ENCODE measurements around the gene SMYD3.
"Not testable (repeated sequence)": the region's sequence is repeated elsewhere in the genome, so short reads cannot be mapped to it uniquely, and the experiment has no call there.

SMYD3 gene

GRCh38 chr1:246071561-246071960, 435.5 kb downstream of the SMYD3 start:
- DNase-seq (ENCODE audit: low read depth in 2 of 2), result not testable (repeated sequence)

DNA sequence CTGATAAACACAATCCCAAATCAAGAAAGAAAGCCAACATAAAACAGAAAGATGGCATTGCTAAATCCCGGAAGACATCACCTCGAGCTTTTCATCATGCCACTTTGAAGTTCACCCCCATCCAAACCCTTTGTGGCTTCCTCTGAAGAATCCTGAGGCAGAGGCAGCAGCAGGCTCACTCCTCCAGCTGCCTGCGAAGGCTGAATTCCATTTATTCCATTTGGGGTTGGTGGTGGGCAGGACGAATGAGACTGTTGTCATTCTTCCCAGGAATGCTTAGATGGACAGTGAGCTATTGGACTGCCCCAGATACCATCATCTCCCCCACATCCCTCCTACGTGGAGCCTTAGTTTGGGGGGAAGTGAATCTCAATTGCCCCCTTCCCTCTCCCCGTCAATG, 437.5 kb downstream of the SMYD3 start:
- DNase-seq (ENCODE audit: low read depth in 2 of 2), result no peak

DNA sequence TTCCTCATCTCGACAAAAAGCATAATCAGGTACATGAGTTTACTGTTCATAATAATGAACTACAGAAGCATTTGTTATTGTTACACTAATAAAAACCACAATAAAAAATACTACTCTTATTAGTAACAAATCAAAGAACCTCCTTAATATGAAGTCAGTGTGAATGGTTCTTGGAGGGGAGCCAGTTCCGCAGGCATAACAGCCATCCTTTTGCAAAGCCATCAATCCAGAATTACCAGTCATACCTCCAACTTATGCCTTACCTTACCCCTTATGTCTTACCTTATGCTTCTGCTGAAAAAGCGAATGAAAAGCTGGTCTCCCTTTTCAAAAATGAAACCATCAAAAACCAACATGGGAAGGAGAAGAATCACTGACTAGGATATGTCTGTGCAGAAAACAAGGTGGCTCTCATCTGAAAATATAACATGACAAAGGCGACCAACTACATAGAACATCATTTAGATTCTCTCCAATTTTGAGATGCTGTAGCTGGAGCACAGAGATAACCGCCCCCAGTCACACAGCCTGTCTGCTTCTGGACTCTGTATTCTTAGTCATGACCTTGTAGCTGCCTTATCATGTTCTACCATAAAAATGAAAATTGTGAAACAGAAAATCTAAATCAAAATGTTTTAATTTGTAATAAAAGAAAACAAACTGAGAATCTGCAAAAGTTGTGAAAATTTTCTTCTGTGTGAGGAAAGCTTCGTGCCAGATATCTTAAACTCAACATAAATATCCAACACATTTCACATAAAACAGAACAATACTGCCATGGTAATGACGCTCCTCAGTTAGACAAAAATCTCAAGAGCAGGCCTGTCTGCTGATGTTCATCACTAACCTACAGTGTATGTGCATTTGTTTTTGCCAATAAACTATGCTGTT, 438.2 kb downstream of the SMYD3 start:
- no peak for DNase-seq (ENCODE audit: low read depth in 2 of 2)

DNA sequence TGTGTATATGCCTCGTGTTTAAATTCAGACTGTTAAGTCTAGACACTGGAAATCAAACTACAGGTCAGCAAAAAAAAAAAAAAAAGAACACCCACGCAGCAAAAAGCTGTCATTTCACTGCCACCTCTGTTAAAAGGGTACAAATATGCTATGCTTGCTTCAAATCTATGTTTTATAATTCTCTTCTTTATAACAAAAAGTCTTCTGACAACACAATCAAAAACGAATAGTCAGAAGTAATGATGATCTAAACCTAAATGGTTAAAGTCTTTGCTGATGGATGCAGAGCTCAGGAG, 438.9 kb downstream of the SMYD3 start:
- DNase-seq (ENCODE audit: low read depth in 2 of 2), result no peak

DNA sequence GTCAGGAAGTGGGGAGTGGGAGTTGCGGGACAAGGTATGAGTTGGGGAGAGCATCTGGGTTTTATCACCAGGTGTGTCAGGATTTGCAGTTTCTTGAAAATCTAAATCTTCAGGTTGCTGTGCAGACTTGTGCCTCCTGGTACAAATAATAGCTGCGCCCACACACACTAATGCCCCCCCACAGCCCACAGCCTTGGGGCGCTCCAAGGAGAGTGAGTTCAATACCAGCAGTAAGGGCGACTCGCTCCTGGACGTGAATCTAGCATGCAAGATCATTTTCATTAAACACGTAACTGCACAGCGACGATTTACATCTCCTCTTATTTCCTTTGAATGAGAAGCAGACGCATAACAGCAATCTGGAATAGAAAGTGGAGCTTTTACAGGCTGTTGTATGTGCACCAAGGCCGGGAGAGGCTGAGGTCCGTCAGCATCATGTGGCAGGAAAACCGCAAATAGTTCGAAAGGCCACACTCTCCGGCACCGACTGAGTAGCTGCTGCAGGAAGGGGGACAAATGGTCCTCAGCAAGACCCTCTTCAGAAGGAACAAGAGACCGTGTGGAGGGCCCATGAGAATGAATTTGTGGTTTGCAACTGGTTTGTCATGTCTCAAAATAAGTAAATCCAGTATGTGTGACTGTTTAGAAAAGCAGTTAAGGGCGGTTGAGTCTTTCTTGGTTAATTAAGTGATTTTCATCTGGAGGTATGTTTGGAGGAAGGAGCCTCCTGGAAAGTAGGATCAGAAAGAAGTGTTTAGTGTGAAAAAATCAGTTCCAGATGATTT, 439.5 kb downstream of the SMYD3 start:
- peak; percentile 55 to 63 for DNase-seq (ENCODE audit: low read depth in 2 of 2)

GRCh38 chr1:246066573-246066972, 440.5 kb downstream of the SMYD3 start:
- DNase-seq (ENCODE audit: low read depth in 2 of 2), result no peak

GRCh38 chr1:246065592-246065991, 441.5 kb downstream of the SMYD3 start:
- no peak for DNase-seq (ENCODE audit: low read depth in 2 of 2)

DNA sequence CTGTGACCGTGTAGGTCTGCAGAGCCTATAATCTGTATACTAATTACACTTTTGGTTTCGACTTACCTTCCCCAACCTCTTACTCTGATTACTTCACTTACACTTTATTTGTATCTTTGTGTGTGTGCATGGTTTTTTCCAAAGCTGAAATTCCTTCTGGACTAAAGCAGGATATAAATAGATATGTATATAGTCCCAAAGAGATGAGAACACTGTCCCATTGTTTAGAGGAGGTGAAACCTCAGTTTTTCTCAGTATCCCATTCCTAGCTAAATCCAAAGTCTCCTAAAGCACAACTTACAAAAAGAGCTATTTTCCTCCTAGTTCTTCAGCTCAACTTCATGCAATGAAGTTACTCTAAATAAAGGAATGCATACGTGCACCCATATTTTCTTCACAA, 442.2 kb downstream of the SMYD3 start:
- DNase-seq (ENCODE audit: low read depth in 2 of 2), result no peak

DNA sequence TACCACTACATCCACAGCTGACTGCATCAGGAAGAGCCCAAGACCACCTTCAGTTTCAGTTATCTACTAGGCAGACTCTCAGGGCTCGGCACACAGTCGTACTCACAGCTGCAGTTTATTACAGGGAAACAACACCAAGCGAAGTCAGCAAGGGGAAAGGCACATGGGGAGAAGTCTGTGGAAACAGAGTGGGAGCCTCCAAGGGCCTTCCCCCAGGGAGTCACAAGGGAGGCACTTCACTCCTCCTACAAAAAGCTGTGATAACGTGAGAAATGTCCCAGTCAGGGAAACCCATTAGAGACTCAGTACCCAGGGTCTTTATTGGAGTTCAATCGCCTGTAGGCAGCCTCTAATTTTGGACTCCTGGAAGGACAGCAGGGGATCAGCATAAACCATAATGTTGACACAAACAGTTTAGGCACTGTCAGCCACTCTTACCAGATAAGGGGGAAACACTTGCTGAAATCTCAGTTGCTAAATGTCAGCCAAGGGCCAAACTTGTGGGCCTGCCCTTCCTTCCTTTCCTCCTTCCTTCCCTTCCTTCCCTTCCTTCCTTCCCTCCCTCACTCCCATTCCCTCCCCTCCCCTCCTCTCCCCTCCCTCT, 444.0 kb downstream of the SMYD3 start:
- DNase-seq (ENCODE audit: low read depth in 2 of 2), result no peak

DNA sequence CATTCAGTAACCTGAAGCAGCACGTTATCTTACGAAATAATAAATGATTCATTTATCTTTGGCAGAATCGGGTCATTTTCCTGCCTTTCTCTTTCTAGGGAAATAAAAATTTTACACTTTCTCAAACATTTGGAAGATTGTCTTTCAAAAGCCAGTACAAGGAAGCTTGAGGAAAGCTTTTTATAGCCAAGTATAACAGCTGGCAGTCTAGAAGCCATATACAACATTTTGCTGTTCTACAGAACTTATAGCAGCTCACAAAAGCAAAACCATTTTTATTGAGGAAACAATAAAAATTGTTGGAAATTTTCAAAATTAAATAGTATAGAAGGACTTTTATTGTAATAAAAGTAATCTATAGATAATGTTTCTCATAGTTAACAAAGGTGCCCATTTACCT, 448.6 kb downstream of the SMYD3 start:
- no peak for DNase-seq (ENCODE audit: low read depth in 2 of 2)

DNA sequence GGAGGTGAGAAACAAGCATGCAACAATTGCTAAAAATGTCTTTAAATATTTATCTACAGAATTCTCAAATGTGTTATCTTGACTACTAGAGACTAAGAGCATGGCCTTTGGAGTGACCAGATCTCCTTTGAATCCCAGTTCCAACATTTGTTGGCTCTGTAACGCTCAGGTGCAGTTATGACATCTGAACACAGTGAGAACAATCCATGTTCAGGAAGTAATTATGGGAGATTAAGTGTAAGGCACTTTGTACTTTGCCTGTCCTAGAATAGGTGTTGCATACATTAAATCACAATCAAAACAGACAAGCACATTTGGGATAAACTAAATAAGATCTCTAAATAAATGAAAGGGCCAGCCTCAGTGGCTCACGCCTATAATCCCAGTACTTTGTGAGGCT, 454.5 kb downstream of the SMYD3 start:
- no peak for DNase-seq (ENCODE audit: low read depth in 2 of 2)

DNA sequence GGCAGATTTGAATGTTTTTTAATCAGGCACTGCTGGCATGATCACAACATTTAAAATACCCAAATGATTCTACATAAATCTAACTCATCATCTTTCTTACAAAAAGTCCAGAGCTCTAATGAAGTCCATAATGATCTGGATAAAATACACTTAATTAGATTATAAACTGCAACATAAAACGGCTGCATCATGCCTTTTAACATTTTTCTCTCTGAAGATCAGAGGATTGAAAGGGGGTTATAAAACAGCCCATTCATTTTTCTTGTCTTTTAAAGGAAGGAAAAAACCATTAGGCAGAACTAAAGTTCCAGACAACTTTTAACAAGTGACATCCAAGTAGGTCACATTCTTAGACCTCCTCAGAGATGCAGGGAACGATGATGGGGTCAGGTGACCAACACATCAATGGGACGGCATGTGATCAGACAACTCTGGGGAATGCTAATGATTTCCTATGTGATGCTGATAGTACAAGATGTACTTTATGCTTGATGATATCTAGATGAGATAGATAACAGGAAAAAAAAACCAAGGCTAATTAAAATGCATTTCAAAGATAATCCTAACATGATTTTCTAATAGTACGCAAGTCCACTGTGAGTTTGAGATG, 455.1 kb downstream of the SMYD3 start:
- DNase-seq (ENCODE audit: low read depth in 2 of 2), result no peak

GRCh38 chr1:246048693-246049092, 458.4 kb downstream of the SMYD3 start:
- no peak for DNase-seq (ENCODE audit: low read depth in 2 of 2)

GRCh38 chr1:246043556-246043955, 463.5 kb downstream of the SMYD3 start:
- DNase-seq (ENCODE audit: low read depth in 2 of 2), result no peak

DNA sequence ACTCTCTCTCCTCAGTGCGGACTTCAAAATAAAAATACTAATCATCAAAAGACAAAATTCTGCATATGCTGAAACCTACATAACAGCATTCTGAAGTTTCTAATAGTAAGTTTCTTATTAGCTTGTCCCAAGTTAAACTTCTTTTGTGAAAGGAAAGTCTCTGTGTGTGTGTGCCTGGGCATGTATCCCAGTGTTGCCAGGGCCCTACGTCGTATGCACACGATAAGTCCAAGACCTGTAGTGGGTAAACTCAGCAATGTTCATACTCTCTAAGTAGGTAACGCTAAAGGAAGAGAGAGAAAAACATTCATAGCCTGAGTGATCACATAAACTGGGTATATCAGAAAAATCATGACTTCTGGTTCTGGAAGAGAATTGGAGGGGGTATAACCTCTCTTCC, 465.7 kb downstream of the SMYD3 start:
- DNase-seq (ENCODE audit: low read depth in 2 of 2), result no peak

GRCh38 chr1:246040200-246040890, 466.7 kb downstream of the SMYD3 start:
- no peak for DNase-seq (ENCODE audit: low read depth in 2 of 2)

GRCh38 chr1:246039584-246039983, 467.5 kb downstream of the SMYD3 start:
- no peak for DNase-seq (ENCODE audit: low read depth in 2 of 2)

GRCh38 chr1:246037832-246038231, 469.2 kb downstream of the SMYD3 start:
- no peak for DNase-seq (ENCODE audit: low read depth in 2 of 2)

DNA sequence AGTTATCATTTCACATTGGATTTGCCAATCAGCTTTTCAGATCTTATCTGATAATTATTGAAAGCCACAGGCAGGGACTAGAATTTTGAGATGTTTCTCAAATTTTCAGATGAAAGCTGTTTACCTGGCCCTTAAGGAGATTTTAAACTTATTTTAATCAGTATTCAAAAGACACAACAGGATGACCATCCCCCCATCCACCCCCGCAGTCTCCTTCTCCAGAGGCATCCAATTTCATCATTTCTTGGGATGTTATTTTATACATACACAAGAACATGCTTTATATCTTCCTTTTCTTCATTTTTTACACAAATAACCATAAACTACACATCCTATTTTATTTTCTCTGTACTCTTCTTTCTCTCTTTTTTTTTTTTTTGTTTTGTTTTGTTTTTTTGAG, 470.9 kb downstream of the SMYD3 start:
- DNase-seq (ENCODE audit: low read depth in 2 of 2), result no peak

- DNase-seq (ENCODE audit: low read depth in 2 of 2), result no peak
Observed at GRCh38 chr1:246035060-246035541, 472.0 kb downstream of the SMYD3 start.

DNA sequence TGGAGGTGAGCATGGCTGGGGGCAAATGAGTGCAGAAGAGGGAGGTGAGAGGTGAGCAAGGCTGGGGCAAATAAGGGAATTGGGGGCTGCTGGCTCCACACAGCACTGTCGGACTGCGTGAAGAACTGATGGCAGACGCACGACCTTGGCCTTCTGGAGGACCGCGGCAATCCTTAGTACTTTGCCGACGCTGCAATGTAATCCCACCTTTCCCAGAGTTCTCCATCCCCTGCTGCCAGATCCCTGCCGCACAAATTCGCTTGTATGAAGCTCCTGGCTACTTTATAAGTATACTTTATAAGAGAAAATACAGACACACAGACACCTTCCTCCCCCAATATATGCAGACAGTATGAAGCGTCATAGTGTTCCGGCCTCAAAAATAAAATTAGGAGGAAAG, 472.4 kb downstream of the SMYD3 start:
- no peak for DNase-seq (ENCODE audit: low read depth in 2 of 2)

- DNase-seq (ENCODE audit: low read depth in 2 of 2), result no peak
Observed at GRCh38 chr1:246032984-246033383, 474.1 kb downstream of the SMYD3 start.
